ENCODE results near the gene IKZF1. TPM values are rescaled to one million over a fixed set of nuclear protein-coding genes. Genes with fewer than 3 reads are reported as not detected.

Gene IKZF1
- total RNA-seq, 1 donor from 2014 or later = 3.6 TPM

- TF ChIP-seq CTCF (IDR thresholded peaks at IDR 0.05) = no peak
- DNase-seq (ENCODE audit: low spot score in 2 of 2) = no peak
- Histone ChIP-seq H3K36me3 (no peaks in the 10 kb centered on the region), H3K27ac (no peak overlapping the region), H3K9me3 (no peaks in the 10 kb centered on the region), H3K4me1 (no peaks in the 10 kb centered on the region), H3K27me3 (no peaks in the 10 kb centered on the region), H3K4me3 (no peak overlapping the region)
- intact Hi-C loops (cut with DNase I) = no loop called here
These were observed 74.6 kb downstream of the IKZF1 start for GRCh38 chr7:50379082-50379481.

GRCh38 chr7:50379539-50379938 is 75.0 kb downstream of the IKZF1 start:
- no peaks in the 10 kb centered on the region for H3K36me3 ChIP-seq
- intact Hi-C loops (cut with DNase I) = no loop called here
- H3K27me3 ChIP-seq = no peaks in the 10 kb centered on the region
- H3K27ac ChIP-seq = no peak overlapping the region
- no peak overlapping the region for H3K4me3 ChIP-seq
- H3K4me1 ChIP-seq = no peaks in the 10 kb centered on the region
- no peak for TF ChIP-seq CTCF (IDR thresholded peaks at IDR 0.05)
- DNase-seq (ENCODE audit: low spot score in 2 of 2) = no peak
- no peaks in the 10 kb centered on the region for H3K9me3 ChIP-seq

- H3K27ac ChIP-seq = no peak overlapping the region
- intact Hi-C loops (cut with DNase I) = no loop called here
- H3K27me3 ChIP-seq = no peaks in the 10 kb centered on the region
- no peaks in the 10 kb centered on the region for H3K36me3 ChIP-seq
- H3K4me1 ChIP-seq = no peaks in the 10 kb centered on the region
- DNase-seq (ENCODE audit: low spot score in 2 of 2) = no peak
- H3K4me3 ChIP-seq = no peak overlapping the region
- H3K9me3 ChIP-seq = no peaks in the 10 kb centered on the region
- no peak for TF ChIP-seq CTCF (IDR thresholded peaks at IDR 0.05)
These were observed 77.9 kb downstream of the IKZF1 start for GRCh38 chr7:50382455-50382854.

GRCh38 chr7:50387351-50387750 is 82.8 kb downstream of the IKZF1 start:
- intact Hi-C loops (cut with DNase I) = no loop called here
- no peaks in the 10 kb centered on the region for H3K9me3 ChIP-seq
- no peak for DNase-seq (ENCODE audit: low spot score in 2 of 2)
- no peaks in the 10 kb centered on the region for H3K27me3 ChIP-seq
- H3K4me1 ChIP-seq = no peaks in the 10 kb centered on the region
- H3K36me3 ChIP-seq = no peaks in the 10 kb centered on the region
- no peak overlapping the region for H3K27ac ChIP-seq
- TF ChIP-seq CTCF (IDR thresholded peaks at IDR 0.05) = no peak
- no peak overlapping the region for H3K4me3 ChIP-seq

- H3K9me3 ChIP-seq = no peaks in the 10 kb centered on the region
- H3K4me3 ChIP-seq = no peak overlapping the region
- no peaks in the 10 kb centered on the region for H3K4me1 ChIP-seq
- DNase-seq (ENCODE audit: low spot score in 2 of 2) = no peak
- intact Hi-C loops (cut with DNase I) = no loop called here
- no peak for TF ChIP-seq CTCF (IDR thresholded peaks at IDR 0.05)
- no peaks in the 10 kb centered on the region for H3K27me3 ChIP-seq
- H3K36me3 ChIP-seq = no peaks in the 10 kb centered on the region
- no peak overlapping the region for H3K27ac ChIP-seq
These were observed 85.4 kb downstream of the IKZF1 start for GRCh38 chr7:50389961-50390360.

GRCh38 chr7:50391386-50391785 is 86.9 kb downstream of the IKZF1 start:
- no peaks in the 10 kb centered on the region for H3K36me3 ChIP-seq
- no peaks in the 10 kb centered on the region for H3K27me3 ChIP-seq
- H3K27ac ChIP-seq = no peak overlapping the region
- intact Hi-C loops (cut with DNase I) = no loop called here
- no peak overlapping the region for H3K4me3 ChIP-seq
- no peaks in the 10 kb centered on the region for H3K9me3 ChIP-seq
- no peak for DNase-seq (ENCODE audit: low spot score in 2 of 2)
- no peak for TF ChIP-seq CTCF (IDR thresholded peaks at IDR 0.05)
- no peaks in the 10 kb centered on the region for H3K4me1 ChIP-seq
